Kidney tubule cell (primary cell): ENCODE data around the gene TRMT61A.
A peak's percentile ranks its signal among the peaks of the same experiment; 100 is the strongest.

Source experiments
- DNase-seq: peaks from one replicate; pipeline ENCODE4 v3.0.0-alpha.2; 2018; ENCODE audit warnings: low spot score

Gene TRMT61A

GRCh38 chr14:103528587-103529382 lies at the start of gene TRMT61A:
TRMT61A (plus strand) TSS chr14:103529196; CDS start chr14:103529979, 783 bp downstream.
- DNase-seq, result peak; percentile 86

- DNase-seq, result no peak
Observed at GRCh38 chr14:103480595-103480994, 48.4 kb upstream of the TRMT61A start.

GRCh38 chr14:103483600-103483999 lies 45.4 kb upstream of the TRMT61A start:
- peak; percentile 68 for DNase-seq

- no peak for DNase-seq
Observed at GRCh38 chr14:103485504-103485903, 43.5 kb upstream of the TRMT61A start.

- DNase-seq, result no peak
Observed at GRCh38 chr14:103488071-103488470, 40.9 kb upstream of the TRMT61A start.

GRCh38 chr14:103488960-103489359 lies 40.0 kb upstream of the TRMT61A start:
- DNase-seq, result no peak

GRCh38 chr14:103489621-103490020 lies 39.4 kb upstream of the TRMT61A start:
- DNase-seq, result no peak

- no peak for DNase-seq
Observed at GRCh38 chr14:103491691-103492090, 37.3 kb upstream of the TRMT61A start.

- no peak for DNase-seq
Observed at GRCh38 chr14:103492156-103492925, 36.7 kb upstream of the TRMT61A start.

GRCh38 chr14:103495854-103496253 lies 33.1 kb upstream of the TRMT61A start:
- no peak for DNase-seq

- no peak for DNase-seq
Observed at GRCh38 chr14:103496776-103497175, 32.2 kb upstream of the TRMT61A start.

- no peak for DNase-seq
Observed at GRCh38 chr14:103499709-103500108, 29.3 kb upstream of the TRMT61A start.

GRCh38 chr14:103500148-103500990 lies 28.6 kb upstream of the TRMT61A start:
- DNase-seq, result peak; percentile 81

- DNase-seq, result no peak
Observed at GRCh38 chr14:103501041-103501870, 27.7 kb upstream of the TRMT61A start.

- no peak for DNase-seq
Observed at GRCh38 chr14:103501921-103502669, 26.9 kb upstream of the TRMT61A start.

- no peak for DNase-seq
Observed at GRCh38 chr14:103502877-103503276, 26.1 kb upstream of the TRMT61A start.

- no peak for DNase-seq
Observed at GRCh38 chr14:103503296-103503695, 25.7 kb upstream of the TRMT61A start.

GRCh38 chr14:103504991-103505565 lies 23.9 kb upstream of the TRMT61A start:
- DNase-seq, result no peak

GRCh38 chr14:103507751-103508150 lies 21.2 kb upstream of the TRMT61A start:
- DNase-seq, result no peak
